C4-2B (cell line): Measurements from ENCODE around the gene HEATR5A.
"Not testable (repeated sequence)": the region's sequence is repeated elsewhere in the genome, so short reads cannot be mapped to it uniquely, and the experiment has no call there.

Experiments used
- H3K27ac ChIP-seq: fragments of 450-650 bp; 2 replicates; pipeline ENCODE4 v1.5.1; 2017
- ZFX ChIP-seq: fragments of 450-650 bp; IDR thresholded peaks from 2 replicates; pipeline ENCODE4 v1.6.1; 2017
- TF ChIP-seq, protein P1 (sequence below): fragments of 450-650 bp; conservative IDR thresholded peaks from 2 replicates; pipeline ENCODE4 v1.5.1; 2017; ENCODE audit warnings: mild to moderate bottlenecking

HEATR5A gene

DNA sequence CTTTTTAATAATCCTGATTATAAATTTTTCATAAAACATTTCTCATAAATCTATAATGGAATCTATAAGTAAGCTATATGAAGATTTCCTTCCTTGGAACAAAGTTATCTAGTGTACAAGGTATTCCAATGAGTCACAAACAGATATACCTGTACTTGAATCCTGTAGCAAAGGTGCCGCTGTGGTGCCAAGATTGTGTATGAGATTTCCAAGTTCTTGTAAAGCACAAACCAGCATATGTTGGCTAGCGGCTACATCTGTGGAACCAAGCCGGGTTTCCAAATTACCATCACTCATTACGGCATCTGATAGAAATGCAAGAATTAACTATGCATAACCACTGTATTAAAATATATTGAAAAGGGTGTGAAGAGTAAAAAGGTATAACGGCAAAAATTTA, 34.1 kb downstream of the HEATR5A start:
- no peak overlapping the region for H3K27ac ChIP-seq
- TF ChIP-seq, protein P1, sequence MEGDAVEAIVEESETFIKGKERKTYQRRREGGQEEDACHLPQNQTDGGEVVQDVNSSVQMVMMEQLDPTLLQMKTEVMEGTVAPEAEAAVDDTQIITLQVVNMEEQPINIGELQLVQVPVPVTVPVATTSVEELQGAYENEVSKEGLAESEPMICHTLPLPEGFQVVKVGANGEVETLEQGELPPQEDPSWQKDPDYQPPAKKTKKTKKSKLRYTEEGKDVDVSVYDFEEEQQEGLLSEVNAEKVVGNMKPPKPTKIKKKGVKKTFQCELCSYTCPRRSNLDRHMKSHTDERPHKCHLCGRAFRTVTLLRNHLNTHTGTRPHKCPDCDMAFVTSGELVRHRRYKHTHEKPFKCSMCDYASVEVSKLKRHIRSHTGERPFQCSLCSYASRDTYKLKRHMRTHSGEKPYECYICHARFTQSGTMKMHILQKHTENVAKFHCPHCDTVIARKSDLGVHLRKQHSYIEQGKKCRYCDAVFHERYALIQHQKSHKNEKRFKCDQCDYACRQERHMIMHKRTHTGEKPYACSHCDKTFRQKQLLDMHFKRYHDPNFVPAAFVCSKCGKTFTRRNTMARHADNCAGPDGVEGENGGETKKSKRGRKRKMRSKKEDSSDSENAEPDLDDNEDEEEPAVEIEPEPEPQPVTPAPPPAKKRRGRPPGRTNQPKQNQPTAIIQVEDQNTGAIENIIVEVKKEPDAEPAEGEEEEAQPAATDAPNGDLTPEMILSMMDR = no peak
- TF ChIP-seq ZFX = no peak

DNA sequence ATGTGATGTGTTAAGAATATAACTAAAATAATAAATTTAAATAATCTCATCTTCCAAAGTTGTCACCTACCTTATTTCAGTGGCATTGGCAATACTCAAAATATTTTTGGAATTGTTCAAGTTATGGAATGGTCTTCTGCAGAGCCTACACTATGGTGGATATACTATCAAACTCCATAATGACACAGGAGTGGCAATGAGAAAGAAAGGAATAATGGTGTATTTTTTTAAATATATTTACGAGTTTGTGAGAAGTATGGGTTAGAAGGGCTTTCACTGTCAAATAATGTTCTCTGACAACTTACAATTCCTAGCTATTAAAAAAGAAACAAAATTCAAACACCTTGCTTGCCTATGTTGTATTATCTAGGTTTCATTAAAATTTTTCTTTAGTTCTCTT, 38.1 kb downstream of the HEATR5A start:
- TF ChIP-seq ZFX = no peak
- TF ChIP-seq, protein P1 = no peak
- no peak overlapping the region for H3K27ac ChIP-seq

GRCh38 chr14:31380106-31380505, 40.2 kb downstream of the HEATR5A start:
- TF ChIP-seq, protein P1 = no peak
- TF ChIP-seq ZFX = no peak
- H3K27ac ChIP-seq = no peak overlapping the region

DNA sequence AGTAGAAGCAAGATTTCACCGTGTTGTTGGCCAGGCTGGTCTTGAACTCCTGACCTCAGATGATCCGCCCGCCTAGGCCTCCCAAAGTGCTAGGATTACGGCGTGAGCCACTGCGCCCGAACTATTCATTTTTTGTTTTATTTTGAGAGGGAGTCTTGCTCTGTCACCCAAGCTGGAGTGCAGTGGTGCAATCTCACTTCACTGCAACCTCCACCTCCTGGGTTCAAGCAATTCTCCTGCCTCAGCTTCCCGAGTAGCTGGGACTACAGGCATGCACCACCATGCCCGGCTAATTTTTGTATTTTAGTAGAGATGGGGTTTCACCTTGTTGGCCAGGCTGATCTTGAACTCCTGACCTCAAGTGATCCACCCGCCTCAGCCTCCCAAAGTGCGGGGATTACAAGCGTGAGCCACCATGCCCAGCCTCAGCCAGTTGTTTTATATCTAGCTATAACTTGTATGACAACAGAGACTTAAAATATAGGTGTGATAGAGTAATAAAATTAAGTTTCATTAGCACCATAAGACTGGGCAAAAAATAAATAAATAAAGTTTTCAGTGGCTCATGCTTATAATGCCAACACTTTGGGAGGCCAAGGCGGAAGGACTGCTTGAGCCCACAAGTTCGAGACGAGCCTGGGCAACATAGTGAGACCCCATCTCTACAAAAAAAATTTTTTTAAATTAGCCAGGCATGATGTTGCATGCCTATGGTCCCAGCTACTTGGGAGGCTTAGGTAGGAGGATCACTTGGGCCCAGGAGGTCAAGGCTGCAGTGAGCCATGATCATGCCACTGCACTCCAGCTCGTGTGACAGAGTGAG, 41.0 kb downstream of the HEATR5A start:
- not testable (repeated sequence) for H3K27ac ChIP-seq

DNA sequence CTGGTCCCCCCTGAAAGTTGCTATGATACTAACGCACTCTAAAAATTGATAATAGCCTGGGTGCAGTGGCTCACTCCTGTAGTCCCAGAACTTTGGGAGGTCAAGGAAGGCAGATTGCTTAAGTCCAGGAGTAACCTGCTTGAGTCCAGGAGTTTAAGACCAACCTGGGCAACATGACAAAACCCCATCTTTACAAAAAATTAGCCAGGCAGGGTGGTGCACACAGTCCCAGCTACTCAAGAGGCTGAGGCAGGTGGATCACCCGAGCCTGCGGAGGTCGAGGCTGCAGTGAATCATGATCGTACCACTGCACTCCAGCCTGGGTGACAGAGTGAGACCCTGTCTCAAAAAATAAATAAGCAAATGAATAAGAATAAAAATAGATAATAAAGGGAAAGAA, 42.9 kb downstream of the HEATR5A start:
- H3K27ac ChIP-seq = peak overlapping the region; percentile 53
- TF ChIP-seq ZFX = no peak
- TF ChIP-seq, protein P1 = no peak

DNA sequence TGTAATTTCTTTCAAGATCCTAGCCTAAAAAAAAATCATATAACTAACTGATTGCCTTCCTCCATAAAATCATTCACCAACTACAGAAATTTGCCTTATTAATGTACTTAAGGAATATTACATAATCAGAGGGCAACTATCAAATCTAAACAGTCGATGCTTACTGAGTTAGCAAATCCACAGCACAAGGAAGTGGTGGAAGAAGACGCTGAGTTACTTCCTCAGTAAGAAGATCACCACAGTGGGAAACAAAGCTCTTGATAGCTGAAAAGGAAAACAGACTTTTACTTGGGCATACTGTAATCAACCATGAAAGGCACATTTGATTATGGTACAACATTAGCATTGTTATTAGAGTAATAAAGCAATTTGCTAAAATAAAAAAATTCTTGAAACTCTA, 48.7 kb downstream of the HEATR5A start:
- no peak overlapping the region for H3K27ac ChIP-seq
- TF ChIP-seq, protein P1 = no peak
- TF ChIP-seq ZFX = no peak

- H3K27ac ChIP-seq = no peak overlapping the region
- TF ChIP-seq, protein P1 = no peak
- TF ChIP-seq ZFX = no peak
Observed at GRCh38 chr14:31363331-31364073, 56.8 kb downstream of the HEATR5A start.
